Activated CD8-positive, alpha-beta T cell treated with anti-CD3 and anti-CD28 coated beads for 36 hours (primary cell): ENCODE measurements around the gene LEFTY2. TPM values are rescaled to one million over a fixed set of nuclear protein-coding genes. Genes with fewer than 3 reads are reported as not detected.
A peak's percentile ranks its signal among the peaks of the same experiment; 100 is the strongest.

ENCODE experiments used
- ATAC-seq: fragments of 200-7000 bp; cut with Tn5 transposase; one replicate; pipeline ENCODE4 v1.10.0; 2021; ENCODE audit warnings: mild to moderate bottlenecking, moderate library complexity
- CTCF ChIA-PET: fragments of 350-600 bp; sonication (Branson Sonifier 250); formaldehyde crosslinking; loops from one replicate; lab custom pipeline; 2021; ENCODE audit warnings: antibody characterized with exemption; lab: Charles Lee
- POLR2A ChIA-PET: fragments of 350-600 bp; sonication (Branson Sonifier 250); formaldehyde crosslinking; loops from one replicate; lab custom pipeline; 2021; ENCODE audit warnings: antibody characterized with exemption; lab: Charles Lee
- DNase-seq: peaks from one replicate; pipeline ENCODE4 v3.0.0-alpha.2; 2020
- H3K27ac Mint-ChIP-seq: one replicate; pipeline ENCODE4 v1.8.0; 2021; ENCODE audit warnings: mild to moderate bottlenecking, mixed read lengths
- H3K27me3 Mint-ChIP-seq: one replicate; pipeline ENCODE4 v1.8.0; 2021; ENCODE audit warnings: mixed read lengths
- H3K36me3 Mint-ChIP-seq: one replicate; pipeline ENCODE4 v1.8.0; 2021; ENCODE audit warnings: low read depth, mixed read lengths
- H3K4me1 Mint-ChIP-seq: one replicate; pipeline ENCODE4 v1.8.0; 2021; ENCODE audit warnings: low read depth, mixed read lengths
- H3K4me3 Mint-ChIP-seq: one replicate; pipeline ENCODE4 v1.8.0; 2021; ENCODE audit warnings: mild to moderate bottlenecking, moderate library complexity, mixed read lengths
- H3K9me3 Mint-ChIP-seq: one replicate; pipeline ENCODE4 v1.8.0; 2021; ENCODE audit warnings: mixed read lengths
- CTCF ChIP-seq: fragments of 200-600 bp; IDR thresholded peaks from one replicate; pipeline ENCODE4 v1.8.0; 2022; ENCODE audit warnings: antibody characterized with exemption, mild to moderate bottlenecking
- intact Hi-C: fragments of 100-400 bp; cut with micrococcal nuclease; formaldehyde crosslinking; loops from one replicate; pipeline ENCODE4 v1.10.0; 2022
- total RNA-seq, 2 experiments: library from RNA; stranded (reverse); gene quantifications; one replicate each; pipeline ENCODE4 v1.2.3, GENCODE V29; 2021

LEFTY2 gene
- total RNA-seq, 2 experiments from 2014 or later, result not detected

- no peaks in the 10 kb centered on the region for H3K27me3 Mint-ChIP-seq
- peaks cover 27% of the 10 kb centered on the region for H3K4me1 Mint-ChIP-seq
- ATAC-seq (no peak), DNase-seq (no peak)
- H3K4me3 Mint-ChIP-seq, result no peak overlapping the region
- no peaks in the 10 kb centered on the region for H3K9me3 Mint-ChIP-seq
- intact Hi-C loops, result no loop called here
- POLR2A ChIA-PET, result no interaction called here
- no peak for TF ChIP-seq CTCF
- peak overlapping the region; percentile 43 for H3K27ac Mint-ChIP-seq
- CTCF ChIA-PET, result interaction anchor here (1.1 kb wide), 1 partner anchor 442 kb away, joined by 5 read pairs; no protein-coding TSS in a partner anchor
- peaks cover 38% of the 10 kb centered on the region for H3K36me3 Mint-ChIP-seq
Observed at GRCh38 chr1:225917101-225917500, 23.9 kb downstream of the LEFTY2 start.

- TF ChIP-seq CTCF, result no peak
- ChIA-PET CTCF (no interaction called here), POLR2A (interaction anchor here (1.0 kb wide), 1 partner anchor 10 kb away, joined by 4 read pairs; no protein-coding TSS in a partner anchor)
- intact Hi-C loops, result no loop called here
- H3K4me1 Mint-ChIP-seq, result peaks cover 19% of the 10 kb centered on the region
- no peaks in the 10 kb centered on the region for H3K9me3 Mint-ChIP-seq
- no peak for DNase-seq
- no peaks in the 10 kb centered on the region for H3K27me3 Mint-ChIP-seq
- peaks cover 34% of the 10 kb centered on the region for H3K36me3 Mint-ChIP-seq
- no peak for ATAC-seq
- H3K27ac Mint-ChIP-seq, result no peak overlapping the region
- no peak overlapping the region for H3K4me3 Mint-ChIP-seq
Observed at GRCh38 chr1:225915538-225915991, 25.5 kb downstream of the LEFTY2 start.

GRCh38 chr1:225914947-225915346 lies 26.1 kb downstream of the LEFTY2 start:
- CTCF ChIA-PET, result interaction anchor here (1.3 kb wide), 1 partner anchor 11 kb away, joined by 4 read pairs; no protein-coding TSS in a partner anchor
- Mint-ChIP-seq H3K4me3 (no peak overlapping the region), H3K9me3 (no peaks in the 10 kb centered on the region), H3K27ac (no peak overlapping the region), H3K27me3 (no peaks in the 10 kb centered on the region), H3K36me3 (peaks cover 28% of the 10 kb centered on the region), H3K4me1 (peaks cover 19% of the 10 kb centered on the region)
- no peak for TF ChIP-seq CTCF
- ATAC-seq, result no peak
- no peak for DNase-seq
- POLR2A ChIA-PET, result interaction anchor here (1.0 kb wide), 1 partner anchor 10 kb away, joined by 4 read pairs; no protein-coding TSS in a partner anchor
- intact Hi-C loops, result loop anchor here (5.0 kb wide), 3 partner anchors 48 to 438 kb away; partner anchors contain the start of gene SRP9

GRCh38 chr1:225914391-225914790 lies 26.6 kb downstream of the LEFTY2 start:
- intact Hi-C loops, result loop anchor here (5.0 kb wide), 3 partner anchors 47 to 437 kb away; partner anchors contain the start of gene SRP9
- H3K4me1 Mint-ChIP-seq, result peaks cover 20% of the 10 kb centered on the region

More at GRCh38 chr1:225914391-225914790, 26.6 kb downstream of the LEFTY2 start:
- H3K4me3 Mint-ChIP-seq, result no peak overlapping the region
- no peak for TF ChIP-seq CTCF
- CTCF ChIA-PET, result interaction anchor here (0.7 to 1.3 kb wide), 3 partner anchors 10 to 137 kb away, joined by 3 to 4 read pairs (median 3); partner anchors contain the start of gene SRP9
- H3K36me3 Mint-ChIP-seq, result peaks cover 24% of the 10 kb centered on the region
- DNase-seq, result no peak
- no peaks in the 10 kb centered on the region for H3K27me3 Mint-ChIP-seq
- POLR2A ChIA-PET, result no interaction called here
- no peak overlapping the region for H3K27ac Mint-ChIP-seq
- H3K9me3 Mint-ChIP-seq, result no peaks in the 10 kb centered on the region
- ATAC-seq, result no peak
